ENCODE results near the gene TTLL12.

TTLL12 gene

GRCh38 chr22:43171019-43171491, 15.9 kb downstream of the TTLL12 start:
- DNase-seq, result no peak

GRCh38 chr22:43170131-43170480, 16.8 kb downstream of the TTLL12 start:
- no peak for DNase-seq

DNA sequence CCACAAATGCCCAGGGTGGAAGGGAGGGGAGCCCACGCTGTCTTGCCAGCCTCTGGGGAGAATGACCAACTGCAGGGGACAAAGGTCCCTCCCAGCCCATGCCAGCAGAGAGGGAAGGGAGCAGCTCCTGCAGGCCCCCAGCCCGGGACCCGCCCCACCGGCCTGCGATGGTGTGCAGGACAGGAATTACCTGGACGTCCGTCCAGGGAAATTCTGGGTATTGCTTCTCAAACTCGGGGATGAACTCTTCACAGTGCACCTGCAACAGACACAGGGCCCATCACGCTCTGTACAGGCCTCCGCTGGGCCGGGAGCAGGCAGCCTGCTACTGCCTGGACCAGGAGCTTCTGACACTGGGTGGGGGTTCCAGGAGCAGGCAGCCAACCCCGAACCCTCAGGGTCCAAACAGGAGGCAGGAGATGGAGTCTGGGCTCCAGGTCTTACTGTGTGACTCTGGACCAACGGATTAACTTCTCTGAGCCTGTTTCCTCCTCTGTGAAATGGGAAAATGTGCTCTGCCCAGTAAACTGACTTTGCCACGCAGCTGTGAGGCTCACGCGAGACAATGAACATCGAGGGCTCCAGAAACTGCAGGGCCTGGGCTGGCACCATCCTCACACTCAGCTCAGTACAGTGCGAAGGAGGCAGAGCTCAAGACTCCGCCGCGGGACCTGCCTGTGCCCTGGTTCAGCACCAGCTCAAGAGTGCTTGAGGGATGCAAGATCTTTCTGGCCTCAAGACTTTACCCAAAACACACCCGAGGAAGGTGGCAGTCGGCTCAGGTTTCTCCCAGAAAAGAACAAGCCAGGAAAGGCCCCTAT, 17.4 kb downstream of the TTLL12 start:
- DNase-seq, result no peak

GRCh38 chr22:43168471-43169309, 18.2 kb downstream of the TTLL12 start:
- DNase-seq, result no peak

DNA sequence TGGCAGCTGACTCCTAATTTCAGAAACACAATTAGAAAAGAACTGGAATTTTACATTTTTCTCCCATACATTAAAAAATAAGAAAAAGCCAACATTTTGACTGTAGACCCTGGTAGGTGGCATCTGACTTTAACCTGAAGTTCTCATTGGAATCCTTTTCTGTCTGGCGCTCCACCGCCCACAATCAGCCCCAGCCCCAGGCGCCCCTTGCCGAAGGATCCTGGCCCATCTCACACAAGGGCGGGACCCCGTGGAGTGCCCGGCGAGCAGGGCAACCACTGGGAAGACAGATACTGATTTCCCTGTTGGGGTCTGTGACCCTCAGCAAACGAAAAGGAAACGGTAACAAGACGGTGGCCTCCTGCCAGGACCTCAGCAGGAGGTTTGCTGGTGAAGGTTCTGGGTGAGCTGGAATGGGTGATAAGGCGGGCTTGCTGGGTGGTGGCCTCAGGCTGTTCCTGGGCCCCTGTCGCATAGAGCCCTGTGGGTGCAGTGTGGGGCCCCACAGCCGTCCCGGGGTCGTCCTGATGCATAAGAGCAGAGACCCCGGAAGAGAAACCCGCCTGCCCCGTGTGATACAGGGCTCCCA, 19.8 kb downstream of the TTLL12 start:
- DNase-seq, result no peak

GRCh38 chr22:43166132-43166930, 20.6 kb downstream of the TTLL12 start:
- no peak for DNase-seq

- DNase-seq, result no peak
Measured at GRCh38 chr22:43164636-43165035, 22.3 kb downstream of the TTLL12 start.

GRCh38 chr22:43163241-43163795, 23.6 kb downstream of the TTLL12 start:
- no peak for DNase-seq

- no peak for DNase-seq
Measured at GRCh38 chr22:43162412-43163150, 24.4 kb downstream of the TTLL12 start.

DNA sequence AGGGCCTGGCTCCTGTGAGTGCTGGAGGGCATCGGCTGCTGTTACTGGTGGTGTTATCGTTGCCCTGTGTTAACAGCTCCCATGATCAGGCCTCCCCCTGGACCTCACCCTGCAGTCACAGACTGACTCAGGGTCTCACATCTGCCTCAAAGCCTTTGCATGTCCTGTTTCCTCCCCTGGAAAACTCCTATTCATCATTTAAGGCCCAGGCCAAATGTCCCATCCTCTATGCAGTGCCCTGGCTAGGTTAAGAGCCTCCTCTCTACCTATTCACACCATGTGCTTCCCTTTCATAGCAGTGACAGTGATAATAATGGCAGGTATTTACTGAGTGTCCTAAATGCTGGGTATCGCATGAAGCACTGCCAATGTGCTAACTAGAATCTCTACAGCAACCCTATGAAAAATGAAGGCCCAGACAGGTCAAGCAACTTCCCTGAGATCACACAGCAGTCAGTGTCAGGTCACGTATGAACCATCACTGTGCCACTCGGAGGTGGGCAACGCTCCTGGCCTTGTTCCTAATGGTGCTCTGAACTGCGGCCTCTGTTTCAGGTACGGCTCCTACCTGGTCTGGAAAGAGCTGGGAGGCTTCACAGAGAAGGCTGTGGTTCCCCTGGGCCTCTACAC, 26.3 kb downstream of the TTLL12 start:
- DNase-seq, result no peak

- no peak for DNase-seq
Measured at GRCh38 chr22:43159484-43160178, 27.3 kb downstream of the TTLL12 start.

DNA sequence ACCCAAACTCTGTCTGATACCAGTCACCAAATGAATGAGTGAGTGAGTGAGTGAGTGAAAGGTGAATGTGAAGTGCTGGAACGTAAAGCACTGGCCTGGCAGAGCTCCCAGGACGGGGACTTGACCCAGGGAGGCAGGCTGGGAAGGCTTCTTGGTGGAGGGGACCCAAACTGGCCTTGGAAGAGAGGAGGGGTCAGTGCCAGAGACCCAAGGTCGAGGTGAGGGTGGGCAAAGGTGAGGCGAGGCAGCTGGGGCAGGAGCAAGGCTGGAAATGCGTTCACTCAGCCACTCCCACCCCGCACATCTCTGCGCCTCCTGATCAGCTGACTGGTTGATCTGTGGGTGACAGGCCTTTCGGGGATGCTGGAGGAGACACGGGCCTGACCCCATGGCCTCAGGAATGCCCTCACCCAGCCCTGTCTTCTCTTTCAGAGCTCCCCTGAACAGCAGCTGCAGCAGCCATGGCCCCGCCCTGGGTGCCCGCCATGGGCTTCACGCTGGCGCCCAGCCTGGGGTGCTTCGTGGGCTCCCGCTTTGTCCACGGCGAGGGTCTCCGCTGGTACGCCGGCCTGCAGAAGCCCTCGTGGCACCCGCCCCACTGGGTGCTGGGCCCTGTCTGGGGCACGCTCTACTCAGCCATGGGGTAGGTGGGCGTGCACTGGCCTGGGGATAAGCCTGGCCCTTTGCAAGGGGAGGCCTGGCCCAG, 28.0 kb downstream of the TTLL12 start:
- no peak for DNase-seq

GRCh38 chr22:43157874-43158546, 28.9 kb downstream of the TTLL12 start:
- no peak for DNase-seq

DNA sequence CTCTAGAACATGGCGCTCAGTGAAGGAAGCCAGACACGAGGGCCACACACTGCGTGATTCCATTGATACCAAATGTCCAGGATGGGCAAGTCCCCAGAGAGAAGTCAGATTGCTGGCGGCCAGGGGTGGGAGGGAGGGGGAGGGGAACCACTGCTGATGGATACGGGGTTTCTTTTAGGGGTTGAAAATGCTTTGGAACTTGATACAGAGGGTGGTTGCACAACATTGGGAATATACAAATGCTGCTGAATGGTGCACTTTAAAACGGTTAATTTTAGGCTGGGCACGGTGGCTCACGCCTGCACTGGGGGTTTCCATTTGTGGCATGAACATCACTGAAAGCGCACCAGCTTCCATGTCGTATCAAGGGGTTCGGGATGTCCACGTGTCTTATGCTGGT, 30.5 kb downstream of the TTLL12 start:
- no peak for DNase-seq

DNA sequence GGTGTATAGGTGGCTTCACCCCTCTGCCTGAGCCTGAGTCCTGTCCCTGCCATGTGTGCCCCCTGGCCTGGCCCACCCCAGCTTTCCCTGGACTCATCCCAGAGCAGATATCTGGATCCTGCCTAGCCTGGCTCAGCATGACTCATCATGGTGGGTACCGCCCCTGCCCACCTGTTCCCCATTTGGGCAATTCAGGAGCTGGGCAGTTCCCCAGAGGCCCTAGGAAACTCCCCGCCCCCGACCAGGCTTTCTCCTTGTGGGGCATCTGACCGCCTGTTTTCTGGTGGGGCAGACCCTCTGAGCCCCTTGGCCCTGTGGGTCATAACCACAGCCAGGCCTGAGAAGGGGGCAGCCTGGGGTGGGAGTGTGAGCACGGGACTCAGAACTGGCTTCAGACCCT, 31.1 kb downstream of the TTLL12 start:
- DNase-seq, result no peak

DNA sequence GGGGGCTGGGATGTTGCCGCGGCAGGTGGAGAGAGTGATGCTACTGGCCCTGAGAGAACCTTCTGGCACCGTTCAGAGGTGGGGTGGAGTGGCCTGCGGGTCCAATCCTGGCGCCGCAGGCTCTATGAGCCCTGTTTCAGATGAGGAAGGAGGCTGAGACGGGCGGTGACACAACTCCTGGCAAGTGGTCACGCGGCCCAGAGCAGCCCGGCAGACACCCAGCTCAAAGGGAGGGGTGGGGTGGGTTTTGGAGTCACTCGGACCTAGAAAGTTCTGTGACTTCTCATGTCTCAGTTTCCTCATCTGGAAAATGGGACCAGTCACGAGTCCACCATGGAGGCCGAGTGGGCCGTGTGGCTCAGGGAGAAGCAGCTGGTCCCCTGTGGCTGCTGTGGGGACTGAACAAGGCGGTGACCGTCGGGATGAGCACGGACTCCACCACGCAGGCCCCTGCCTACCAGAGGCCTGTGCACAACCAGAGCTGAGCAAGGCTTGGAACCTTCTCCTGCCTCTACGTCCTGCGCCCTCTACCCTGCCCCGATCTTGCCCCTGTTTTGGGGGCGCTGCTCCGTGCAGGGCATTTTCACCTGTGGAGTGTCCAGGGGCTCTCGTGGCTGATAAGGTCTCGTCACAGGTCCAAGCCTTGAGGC, 31.9 kb downstream of the TTLL12 start:
- no peak for DNase-seq

DNA sequence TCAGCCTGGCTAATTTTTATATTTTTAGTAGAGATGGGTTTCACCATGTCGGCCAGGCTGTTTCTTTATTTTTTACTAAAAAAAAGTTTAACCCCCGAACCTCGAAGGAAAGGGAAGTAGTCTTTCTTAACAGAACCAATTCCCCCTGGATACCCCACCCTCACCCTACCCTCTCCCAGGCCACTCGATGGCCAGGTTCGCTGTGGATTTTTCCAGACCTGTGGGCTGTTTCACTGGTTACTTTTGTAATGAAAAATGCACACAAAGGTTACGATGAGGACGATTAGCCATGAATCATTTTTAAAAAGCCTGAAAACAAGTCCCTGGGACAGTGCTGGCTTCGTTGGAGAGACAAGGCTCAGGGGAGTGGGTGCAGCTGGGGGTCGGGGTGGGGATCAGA, 33.0 kb downstream of the TTLL12 start:
- DNase-seq, result no peak

GRCh38 chr22:43152357-43153071, 34.4 kb downstream of the TTLL12 start:
- DNase-seq, result no peak

All from NCI-H1048 (cell line).